Sigmoid colon (tissue), 7 donors: Measurements from ENCODE around the gene C5. TPM values are rescaled to one million over a fixed set of nuclear protein-coding genes. Genes with fewer than 3 reads are reported as not detected.

ENCODE experiments used
- DNase-seq: peaks from one replicate; pipeline ENCODE4 v3.0.0-alpha.2; 2019
- H3K27ac ChIP-seq, 4 donors: fragments of 200-600 bp; sonication (generic); one replicate each; pipeline ENCODE4 v1.5.1; 2016 to 2019; ENCODE audit warnings: mild to moderate bottlenecking in 1 of 4
- H3K27me3 ChIP-seq, 3 donors: fragments of 200-600 bp; sonication (generic); one replicate each; pipeline ENCODE4 v1.5.1; 2019; ENCODE audit warnings: mild to moderate bottlenecking in 1 of 3
- H3K36me3 ChIP-seq, 4 donors: fragments of 200-600 bp; sonication (generic); one replicate each; pipeline ENCODE4 v1.5.1; 2016 to 2019
- H3K4me1 ChIP-seq, 4 donors: fragments of 200-600 bp; sonication (generic); one replicate each; pipeline ENCODE4 v1.5.1; 2017 to 2019
- H3K4me3 ChIP-seq, 4 donors: fragments of 200-600 bp; sonication (generic); one replicate each; pipeline ENCODE4 v1.5.1; 2017 to 2019; ENCODE audit warnings: mild to moderate bottlenecking in 2 of 4, moderate library complexity in 1 of 4
- H3K9me3 ChIP-seq, 4 donors: fragments of 200-600 bp in 3 of 4; sonication (generic) in 3 of 4; one replicate each; pipeline versions ENCODE4 v1.5.1 to v1.6.1; 2013 to 2019
- EP300 ChIP-seq, 4 donors: sonication (generic); formaldehyde crosslinking; IDR thresholded peaks; one replicate each; pipeline ENCODE4 v1.6.1; 2017; ENCODE audit warnings: antibody characterized with exemption in 4 of 4
- POLR2A ChIP-seq, 2 donors: fragments of 450-650 bp; IDR thresholded peaks; one replicate each; pipeline ENCODE4 v1.6.1; 2016; ENCODE audit warnings: antibody characterized with exemption in 2 of 2, mild to moderate bottlenecking in 2 of 2, moderate library complexity in 2 of 2
- POLR2AphosphoS5 ChIP-seq, 4 donors: sonication (generic); formaldehyde crosslinking; IDR thresholded peaks; one replicate each; pipeline ENCODE4 v1.6.1; 2017; ENCODE audit warnings: antibody characterized with exemption in 4 of 4
- WGBS, 2 donors: extraction: QIAGEN DNeasy Blood & Tissue Kit; methylation state at CpG; one replicate each; pipeline ENCODE4 v1.1.7; 2013; 5-methylcytosine and 5-hydroxymethylcytosine counted together
- intact Hi-C: fragments of 100-400 bp; cut with DNase I; formaldehyde crosslinking; loops from one replicate; pipeline ENCODE4 v1.15.1; 2023
- polyA plus RNA-seq, 3 donors: library from polyadenylated mRNA; stranded (reverse); fragments of 200-250 nt; gene quantifications; one replicate each; pipeline ENCODE4 v1.2.3, GENCODE V29; 2013
- total RNA-seq, 4 donors: library from RNA; depleted of rRNA; stranded (reverse); fragments of >200 nt; gene quantifications; one replicate each; pipeline ENCODE4 v1.1.0, GENCODE V29; 2016
- TF ChIP-seq, protein P1 (sequence below), 4 experiments: fragments of 450-650 bp in 3 of 4; fragments of 200-600 bp in 1 of 4; IDR thresholded peaks; one replicate each; pipeline ENCODE4 v1.5.1; 2016 to 2019; ENCODE audit warnings: antibody characterized with exemption in 4 of 4, mild to moderate bottlenecking in 3 of 4, moderate library complexity in 2 of 4
- donor health status: healthy with polysubstance abuse.
- donor health status: Bipolar disorder and iron deficiency.
- donor health status: healthy.

C5 gene
- total and polyA plus RNA-seq, 7 donors = under 0.01 to 6.4 (median 4.6) TPM

DNA sequence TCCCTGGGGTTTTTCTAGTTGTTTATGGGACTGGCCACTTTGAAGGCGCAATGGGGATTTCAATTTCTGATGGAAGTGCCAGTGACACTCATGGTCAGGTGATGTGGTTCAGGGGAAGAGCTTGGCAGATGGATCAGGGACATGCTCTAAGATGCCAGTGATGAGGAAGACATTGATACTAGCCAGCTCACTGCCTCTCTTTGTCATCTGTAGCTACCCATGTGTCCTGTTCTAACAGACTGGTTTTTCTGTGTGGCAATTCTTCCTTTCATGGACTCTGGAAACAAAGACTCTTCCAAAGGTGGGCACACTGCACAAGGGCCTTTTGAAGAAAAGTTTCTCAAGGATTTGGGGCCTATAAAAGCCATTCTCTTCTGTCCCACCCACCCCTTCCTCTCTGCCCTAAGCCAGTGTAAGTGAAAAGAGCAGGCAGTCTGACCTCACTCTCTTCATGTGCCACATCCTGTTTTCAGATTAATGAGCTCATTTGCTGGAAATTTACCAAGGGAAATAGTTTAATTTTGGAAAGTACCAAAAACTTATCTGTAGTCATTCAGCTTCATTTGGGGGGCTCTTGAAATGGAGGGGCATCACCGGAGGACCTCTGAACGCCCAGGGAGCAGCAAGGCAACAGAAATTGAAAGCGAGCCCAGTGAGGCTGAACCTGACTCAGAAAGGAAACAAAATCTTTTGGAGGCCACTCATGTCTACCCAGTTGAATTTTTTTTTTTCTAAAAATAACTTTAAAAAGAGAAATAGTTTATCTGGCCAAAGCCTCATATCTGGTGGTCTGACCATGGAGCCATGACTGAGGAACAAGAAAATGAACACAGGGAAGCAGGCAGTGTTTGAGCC, 118.6 kb downstream of the C5 start:
- no peak overlapping the region for H3K4me3 ChIP-seq
- H3K27me3 ChIP-seq = no peaks in the 10 kb centered on the region
- intact Hi-C loops = no loop called here
- H3K36me3 ChIP-seq = no peaks in the 10 kb centered on the region
- peak overlapping the region; percentile 59 to 91 (median 70) for H3K27ac ChIP-seq
- no peaks in the 10 kb centered on the region for H3K9me3 ChIP-seq
- TF ChIP-seq POLR2AphosphoS5 (IDR thresholded peaks at IDR 0.05) = peak in 3 of 4 donors; percentile 18 to 39 (median 21)
- TF ChIP-seq EP300 (IDR thresholded peaks at IDR 0.05) = no peak
- 43 to 80% methylated on average over 4 of the region's 4 CpGs for WGBS, 2 donors
- H3K4me1 ChIP-seq = peaks cover 0 to 67% (median 42%) of the 10 kb centered on the region in 4 donors
- DNase-seq = no peak

DNA sequence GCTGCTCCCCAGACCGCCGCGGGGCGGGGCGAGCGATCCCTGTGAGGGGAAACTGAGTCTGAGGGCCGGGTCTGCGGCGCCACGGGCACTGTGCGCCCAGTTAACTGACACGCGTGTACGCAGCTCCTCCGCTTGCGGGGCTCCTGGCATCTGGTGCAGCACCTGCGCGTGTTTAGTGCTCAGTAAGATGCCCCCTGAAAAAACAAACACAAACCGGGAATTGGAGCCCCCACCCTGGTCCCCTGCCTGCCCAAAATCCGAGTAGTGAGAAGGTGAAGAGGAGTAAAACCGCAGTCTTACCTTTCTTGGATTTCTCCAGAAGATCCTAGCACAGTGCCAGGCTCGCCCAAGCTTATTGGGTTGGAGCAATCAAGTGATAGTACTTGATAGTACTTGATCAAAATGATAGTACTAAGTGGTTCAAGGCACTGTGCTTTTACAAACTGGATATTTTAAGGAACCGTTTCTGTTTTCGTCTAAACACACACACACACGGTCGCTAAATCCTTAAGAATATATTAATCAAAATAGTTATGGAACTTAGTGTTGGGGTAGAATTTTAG, 120.8 kb downstream of the C5 start:
- intact Hi-C loops = loop anchor here (2.0 kb wide), 1 partner anchor 53 kb away; the partner anchor contains the start of gene PHF19
- H3K36me3 ChIP-seq = no peaks in the 10 kb centered on the region
- H3K27me3 ChIP-seq = no peaks in the 10 kb centered on the region
- WGBS, 2 donors = 17 to 23% methylated on average over 26 of the region's 26 CpGs
- no peak for DNase-seq
- H3K4me3 ChIP-seq = peak overlapping the region; percentile 72 to 84 (median 76)
- TF ChIP-seq POLR2A (IDR thresholded peaks at IDR 0.05) (peak in 1 of 2 donors; percentile 4), EP300 (IDR thresholded peaks at IDR 0.05) (no peak)
- TF ChIP-seq, protein P1, sequence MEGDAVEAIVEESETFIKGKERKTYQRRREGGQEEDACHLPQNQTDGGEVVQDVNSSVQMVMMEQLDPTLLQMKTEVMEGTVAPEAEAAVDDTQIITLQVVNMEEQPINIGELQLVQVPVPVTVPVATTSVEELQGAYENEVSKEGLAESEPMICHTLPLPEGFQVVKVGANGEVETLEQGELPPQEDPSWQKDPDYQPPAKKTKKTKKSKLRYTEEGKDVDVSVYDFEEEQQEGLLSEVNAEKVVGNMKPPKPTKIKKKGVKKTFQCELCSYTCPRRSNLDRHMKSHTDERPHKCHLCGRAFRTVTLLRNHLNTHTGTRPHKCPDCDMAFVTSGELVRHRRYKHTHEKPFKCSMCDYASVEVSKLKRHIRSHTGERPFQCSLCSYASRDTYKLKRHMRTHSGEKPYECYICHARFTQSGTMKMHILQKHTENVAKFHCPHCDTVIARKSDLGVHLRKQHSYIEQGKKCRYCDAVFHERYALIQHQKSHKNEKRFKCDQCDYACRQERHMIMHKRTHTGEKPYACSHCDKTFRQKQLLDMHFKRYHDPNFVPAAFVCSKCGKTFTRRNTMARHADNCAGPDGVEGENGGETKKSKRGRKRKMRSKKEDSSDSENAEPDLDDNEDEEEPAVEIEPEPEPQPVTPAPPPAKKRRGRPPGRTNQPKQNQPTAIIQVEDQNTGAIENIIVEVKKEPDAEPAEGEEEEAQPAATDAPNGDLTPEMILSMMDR (IDR thresholded peaks at IDR 0.05) = peak in 1 of 4 experiments; percentile 20
- H3K4me1 ChIP-seq = peaks cover 0 to 45% (median 20%) of the 10 kb centered on the region in 4 donors
- no peaks in the 10 kb centered on the region for H3K9me3 ChIP-seq
- peak overlapping the region; percentile 91 to 95 (median 94) for H3K27ac ChIP-seq

DNA sequence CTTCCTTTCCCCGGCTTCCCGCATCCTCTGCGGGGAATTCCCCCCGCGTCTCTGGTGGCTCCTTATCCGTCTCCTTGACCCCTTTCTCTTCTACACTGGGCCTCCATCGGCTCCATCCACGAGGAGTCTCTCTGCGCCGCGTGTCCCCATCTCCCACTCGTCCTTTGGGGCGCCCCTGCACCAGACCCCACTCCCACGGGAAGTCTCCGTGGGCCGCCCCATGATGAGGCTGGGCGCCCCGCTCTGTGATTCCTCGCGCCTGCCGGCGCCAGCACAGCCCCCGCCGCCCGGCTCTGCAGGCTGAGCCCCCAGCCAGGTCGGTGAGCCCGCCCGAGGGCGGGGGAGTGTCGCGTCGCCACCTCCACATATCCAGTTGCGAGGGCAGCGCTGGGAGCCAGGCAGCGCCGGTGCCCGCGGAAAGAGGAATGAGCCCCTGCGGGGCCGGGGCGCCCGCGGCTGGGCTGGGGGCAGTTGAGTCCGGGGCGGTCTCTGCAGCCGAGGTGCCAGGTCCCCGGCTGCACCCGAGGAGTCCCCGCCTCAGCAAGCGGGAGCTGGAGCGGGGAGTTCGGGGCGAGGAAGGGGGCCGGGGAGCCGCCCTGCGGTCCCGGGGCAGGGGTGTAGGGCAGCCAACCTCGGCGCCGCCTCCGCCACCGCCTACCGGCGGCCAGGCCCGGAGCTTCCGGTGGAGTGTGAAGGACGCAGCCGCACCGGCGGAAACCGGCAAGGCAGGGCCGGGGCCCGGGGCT, 121.4 kb downstream of the C5 start:
- DNase-seq = peak; percentile 88
- Histone ChIP-seq H3K4me1 (peaks cover 0 to 39% (median 15%) of the 10 kb centered on the region in 4 donors), H3K4me3 (peak overlapping the region; percentile 72 to 84 (median 76)), H3K27ac (peak overlapping the region; percentile 91 to 95 (median 94)), H3K36me3 (no peaks in the 10 kb centered on the region), H3K27me3 (no peaks in the 10 kb centered on the region), H3K9me3 (no peaks in the 10 kb centered on the region)
- TF ChIP-seq POLR2A (IDR thresholded peaks at IDR 0.05) (peak in 1 of 2 donors; percentile 27), EP300 (IDR thresholded peaks at IDR 0.05) (no peak), POLR2AphosphoS5 (IDR thresholded peaks at IDR 0.05) (peak; percentile 26 to 80 (median 71))
- TF ChIP-seq, protein P1 (IDR thresholded peaks at IDR 0.05) = peak in 2 of 4 experiments; percentile 31 to 37
- WGBS, 2 donors = 0 to 1% methylated on average over 73 of the region's 73 CpGs
- intact Hi-C loops = loop anchor here (2.0 kb wide), 1 partner anchor 52 kb away; the partner anchor contains the start of gene PHF19

DNA sequence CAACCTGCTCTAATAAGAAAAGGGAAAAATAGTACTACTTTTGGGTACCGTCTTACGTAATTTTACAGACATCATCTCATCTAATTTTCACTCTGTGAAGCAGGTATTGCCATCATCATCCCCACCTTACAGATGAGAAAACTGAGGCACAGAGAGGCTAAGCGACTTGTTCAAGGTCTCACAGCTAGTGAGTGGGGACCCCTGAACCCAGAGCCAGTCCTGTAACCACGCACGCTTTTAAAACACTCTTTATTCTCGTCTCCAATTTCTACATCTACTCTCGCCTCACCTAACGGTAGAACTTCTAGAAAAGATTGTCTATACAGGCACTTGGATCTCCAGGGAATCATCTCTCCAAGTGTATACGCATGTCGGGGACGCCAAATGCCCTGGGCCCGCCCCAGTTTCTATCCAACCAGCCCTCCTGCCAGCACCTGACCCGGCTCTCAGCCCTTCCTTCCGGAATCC, 122.0 kb downstream of the C5 start:
- H3K36me3 ChIP-seq = no peaks in the 10 kb centered on the region
- peaks cover 0 to 36% (median 13%) of the 10 kb centered on the region in 4 donors for H3K4me1 ChIP-seq
- peak; percentile 83 for DNase-seq
- H3K9me3 ChIP-seq = no peaks in the 10 kb centered on the region
- WGBS, 2 donors = 29 to 34% methylated on average over 14 of the region's 14 CpGs
- intact Hi-C loops = loop anchor here (2.0 kb wide), 1 partner anchor 51 kb away; the partner anchor contains the start of gene PHF19
- no peaks in the 10 kb centered on the region for H3K27me3 ChIP-seq
- peak overlapping the region; percentile 91 to 95 (median 94) for H3K27ac ChIP-seq
- no peak for TF ChIP-seq POLR2A (IDR thresholded peaks at IDR 0.05)
- TF ChIP-seq POLR2AphosphoS5 (IDR thresholded peaks at IDR 0.05) = no peak
- TF ChIP-seq, protein P1 (IDR thresholded peaks at IDR 0.05) = no peak
- no peak for TF ChIP-seq EP300 (IDR thresholded peaks at IDR 0.05)
- H3K4me3 ChIP-seq = peak overlapping the region; percentile 72 to 84 (median 76)
